AG04450 (cell line): ENCODE results near the gene MYO10. TPM values are rescaled to one million over a fixed set of nuclear protein-coding genes. Genes with fewer than 3 reads are reported as not detected.
"Not testable (repeated sequence)": the region's sequence is repeated elsewhere in the genome, so short reads cannot be mapped to it uniquely, and the experiment has no call there.

Source experiments
- CTCF ChIA-PET: fragments of 300-600, 350-600 bp; formaldehyde crosslinking; extraction: SDS; loops from one replicate; lab custom pipeline; 2022; ENCODE audit warnings: antibody characterized with exemption, inconsistent platforms; lab: Charles Lee
- POLR2A ChIA-PET: fragments of 350-600 bp; formaldehyde crosslinking; extraction: SDS; loops from one replicate; lab custom pipeline; 2021; ENCODE audit warnings: antibody characterized with exemption, inconsistent platforms; lab: Yijun Ruan, JAX
- DNase-seq: peaks from one replicate; pipeline ENCODE4 v3.0.0-alpha.2; 2011; ENCODE audit warnings: low read depth, low spot score
- H3K27ac ChIP-seq: one replicate; pipeline ENCODE4 v1.5.1; 2012; ENCODE audit warnings: low read depth, low read length, control low read depth
- H3K27me3 ChIP-seq: one replicate; pipeline ENCODE4 v1.6.0; 2012; ENCODE audit warnings: low read length; ENCODE audit not compliant: control insufficient read depth, insufficient read depth
- H3K4me3 ChIP-seq: 2 replicates; pipeline ENCODE4 v1.5.1; 2011; ENCODE audit warnings: mild to moderate bottlenecking, low read depth, low read length, control low read depth
- H3K9me3 ChIP-seq: 2 replicates; pipeline ENCODE4 v1.5.1; 2012; ENCODE audit warnings: low read length; ENCODE audit not compliant: control insufficient read depth, insufficient read depth
- CTCF ChIP-seq: IDR thresholded peaks from 2 replicates; pipeline ENCODE4 v1.5.1; 2011; ENCODE audit warnings: low read depth, low read length, control low read depth, inconsistent platforms
- polyA plus RNA-seq: library from polyadenylated mRNA; depleted of rRNA; stranded (reverse); fragments of >200 nt; gene quantifications from 2 replicates; pipeline ENCODE4 v1.2.3, GENCODE V29; 2011

Gene MYO10
- polyA plus RNA-seq, 1 experiment: 37.0 TPM

GRCh38 chr5:16879650-16880049 lies 56.4 kb downstream of the MYO10 start:
- Histone ChIP-seq H3K9me3 (no peaks in the 10 kb centered on the region), H3K27me3 (no peaks in the 10 kb centered on the region), H3K4me3 (no peak overlapping the region), H3K27ac (no peak overlapping the region)
- ChIA-PET POLR2A (no interaction called here), CTCF (no interaction called here)
- no peak for DNase-seq
- no peak for TF ChIP-seq CTCF

- H3K4me3 ChIP-seq: no peak overlapping the region
- DNase-seq: no peak
- no peak for TF ChIP-seq CTCF
- ChIA-PET POLR2A (interaction anchor here (0.7 kb wide), 1 partner anchor 10 kb away, joined by 3 read pairs; no protein-coding TSS in a partner anchor), CTCF (no interaction called here)
- no peak overlapping the region for H3K27ac ChIP-seq
- no peaks in the 10 kb centered on the region; the same call in 1 of the 2 replicates for H3K9me3 ChIP-seq
- no peaks in the 10 kb centered on the region for H3K27me3 ChIP-seq
Observed at GRCh38 chr5:16879191-16879590, 56.9 kb downstream of the MYO10 start.

DNA sequence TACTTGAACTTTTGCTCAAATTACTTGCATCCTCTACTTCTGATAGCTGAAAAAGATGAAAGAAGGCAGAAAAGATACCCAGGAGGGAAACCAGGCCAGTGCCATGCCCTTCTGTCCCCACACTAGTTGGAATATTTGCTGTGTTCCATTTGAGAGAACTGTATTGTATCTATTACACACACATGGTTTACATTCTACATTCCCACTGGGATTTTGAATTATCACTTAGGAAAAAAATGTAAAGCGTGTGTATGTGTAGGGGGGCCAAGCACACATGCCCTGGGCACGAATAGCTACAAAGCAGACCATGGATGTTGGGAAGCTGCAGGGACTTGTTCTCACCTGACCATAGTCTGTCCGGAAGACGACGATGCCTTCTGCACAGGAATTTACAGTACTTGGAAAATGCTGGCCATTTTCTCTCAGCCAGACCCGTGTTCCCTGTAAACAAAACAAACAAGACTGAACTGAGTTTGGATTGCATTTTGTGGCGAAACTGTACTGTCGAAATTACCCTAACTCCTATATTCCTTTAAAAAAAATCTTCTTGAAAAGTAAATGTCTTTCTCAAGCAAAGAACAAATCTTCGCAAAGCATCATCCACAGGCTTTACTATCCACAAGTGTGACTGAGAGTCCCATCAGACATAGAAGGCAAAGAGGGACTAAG lies 58.7 kb downstream of the MYO10 start:
- no peak for TF ChIP-seq CTCF
- Histone ChIP-seq H3K27ac (no peak overlapping the region), H3K27me3 (no peaks in the 10 kb centered on the region), H3K9me3 (peaks cover 11% of the 10 kb centered on the region), H3K4me3 (no peak overlapping the region)
- ChIA-PET CTCF (interaction anchor here (1.3 kb wide), 1 partner anchor 313 kb away, joined by 5 read pairs; no protein-coding TSS in a partner anchor), POLR2A (no interaction called here)
- DNase-seq: no peak

DNA sequence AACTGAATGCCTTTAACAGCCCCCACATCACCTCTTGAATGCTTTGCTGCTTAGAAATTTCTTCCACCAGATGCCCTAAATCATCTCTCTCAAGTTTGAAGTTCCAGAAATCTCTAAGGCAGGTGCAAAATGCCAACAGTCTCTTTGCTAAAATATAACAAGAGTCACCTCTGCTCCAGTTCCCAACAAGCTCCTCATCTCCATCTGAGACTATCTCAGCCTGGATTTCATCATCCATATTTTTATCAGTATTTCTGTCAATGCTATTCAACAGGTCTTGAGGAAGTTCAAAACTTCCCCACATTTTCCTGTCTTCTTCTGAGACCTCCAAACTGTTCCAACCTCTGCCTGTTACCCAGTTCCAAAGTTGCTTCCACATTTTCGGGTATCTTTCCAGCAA lies 61.7 kb downstream of the MYO10 start:
- CTCF ChIA-PET, DNase-seq, H3K27ac ChIP-seq, H3K27me3 ChIP-seq, POLR2A ChIA-PET, H3K4me3 ChIP-seq: not testable (repeated sequence)
- H3K9me3 ChIP-seq: peaks cover 11% of the 10 kb centered on the region

GRCh38 chr5:16871746-16872339 lies 64.2 kb downstream of the MYO10 start:
- Histone ChIP-seq H3K27ac (peak overlapping the region; percentile 77), H3K27me3 (no peaks in the 10 kb centered on the region), H3K9me3 (peaks cover 11% of the 10 kb centered on the region), H3K4me3 (no peak overlapping the region)
- DNase-seq: peak; percentile 39
- POLR2A ChIA-PET: interaction anchor here (1.8 kb wide), 1 partner anchor 14 kb away, joined by 5 read pairs; no protein-coding TSS in a partner anchor
- no peak for TF ChIP-seq CTCF
- CTCF ChIA-PET: interaction anchor here (0.9 to 2.1 kb wide), 2 partner anchors 80 to 318 kb away, joined by 3 to 8 read pairs; no protein-coding TSS in a partner anchor
